ENCODE data around the gene ARAP2.

Gene ARAP2

DNA sequence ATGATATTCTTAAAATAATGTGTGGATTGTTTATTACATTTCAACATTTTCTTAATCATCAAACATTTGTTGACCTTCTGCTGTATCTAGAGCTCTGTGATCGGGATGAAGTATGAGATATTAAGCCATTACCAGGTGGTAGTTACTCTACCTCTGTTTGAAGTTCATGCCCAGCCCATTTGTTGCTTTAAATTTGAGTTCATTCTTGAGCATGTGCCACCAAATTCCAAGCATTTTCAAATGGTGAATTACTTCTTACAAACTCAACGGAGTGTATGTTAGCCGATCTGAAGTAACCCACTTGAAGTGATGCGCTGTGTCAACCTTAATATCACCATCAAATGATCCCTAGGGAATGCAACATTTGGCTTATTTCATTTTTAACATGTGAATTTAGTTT, 29.8 kb upstream of the ARAP2 start:
- no peak for DNase-seq (ENCODE audit: low read depth)
- no peak overlapping the region for H3K4me3 ChIP-seq (ENCODE audit: control insufficient read depth, low read depth, low read length)
- TF ChIP-seq CTCF (IDR thresholded peaks at IDR 0.05; ENCODE audit: control insufficient read depth, insufficient read depth, low read depth, low read length, missing control alignments), result no peak

- H3K4me3 ChIP-seq (ENCODE audit: control insufficient read depth, low read depth, low read length), result no peak overlapping the region
- DNase-seq (ENCODE audit: low read depth), result no peak
- no peak for TF ChIP-seq CTCF (IDR thresholded peaks at IDR 0.05; ENCODE audit: control insufficient read depth, insufficient read depth, low read depth, low read length, missing control alignments)
Observed at GRCh38 chr4:36273276-36273675, 29.0 kb upstream of the ARAP2 start.

GRCh38 chr4:36269533-36270173, 25.3 kb upstream of the ARAP2 start:
- no peak for DNase-seq (ENCODE audit: low read depth)
- no peak overlapping the region for H3K4me3 ChIP-seq (ENCODE audit: control insufficient read depth, low read depth, low read length)
- TF ChIP-seq CTCF (IDR thresholded peaks at IDR 0.05; ENCODE audit: control insufficient read depth, insufficient read depth, low read depth, low read length, missing control alignments), result no peak

GRCh38 chr4:36269101-36269500, 24.8 kb upstream of the ARAP2 start:
- no peak for TF ChIP-seq CTCF (IDR thresholded peaks at IDR 0.05; ENCODE audit: control insufficient read depth, insufficient read depth, low read depth, low read length, missing control alignments)
- no peak for DNase-seq (ENCODE audit: low read depth)
- no peak overlapping the region for H3K4me3 ChIP-seq (ENCODE audit: control insufficient read depth, low read depth, low read length)

GRCh38 chr4:36267486-36268268, 23.4 kb upstream of the ARAP2 start:
- H3K4me3 ChIP-seq (ENCODE audit: control insufficient read depth, low read depth, low read length), result no peak overlapping the region
- TF ChIP-seq CTCF (IDR thresholded peaks at IDR 0.05; ENCODE audit: control insufficient read depth, insufficient read depth, low read depth, low read length, missing control alignments), result no peak
- no peak for DNase-seq (ENCODE audit: low read depth)

DNA sequence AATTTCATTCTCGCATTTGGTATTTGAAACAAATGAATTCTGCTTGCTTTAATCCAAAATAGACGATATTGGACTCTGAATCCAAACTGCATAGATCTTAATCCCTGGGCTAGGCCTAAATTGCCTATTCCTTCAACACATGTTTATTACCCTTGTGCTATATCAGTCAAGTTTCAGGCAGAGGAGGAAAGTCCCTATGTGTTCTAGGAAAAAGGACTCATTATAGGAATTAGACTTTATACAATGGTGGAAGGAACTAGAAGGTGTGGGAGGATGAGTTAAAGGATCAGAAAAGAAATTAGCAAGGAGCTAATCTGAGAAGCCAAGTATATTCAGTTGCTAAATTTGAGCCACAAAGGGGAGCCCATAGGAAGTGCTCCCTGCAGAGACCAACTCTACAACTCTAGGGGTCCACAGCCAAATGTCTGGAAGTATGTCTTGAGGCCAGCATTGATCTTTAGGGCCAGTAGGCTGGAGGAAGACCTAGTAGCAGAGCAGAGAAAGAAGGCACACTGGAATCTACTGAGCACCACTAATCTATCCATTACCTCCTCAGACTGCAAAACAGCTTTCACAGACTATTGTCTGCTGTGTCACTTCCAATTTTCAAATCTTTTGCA, 20.0 kb upstream of the ARAP2 start:
- no peak overlapping the region for H3K4me3 ChIP-seq (ENCODE audit: control insufficient read depth, low read depth, low read length)
- TF ChIP-seq CTCF (IDR thresholded peaks at IDR 0.05; ENCODE audit: control insufficient read depth, insufficient read depth, low read depth, low read length, missing control alignments), result no peak
- DNase-seq (ENCODE audit: low read depth), result no peak
